Natural killer cell (primary cell): ENCODE measurements around the gene B3GNT5. TPM values are rescaled to one million over a fixed set of nuclear protein-coding genes. Genes with fewer than 3 reads are reported as not detected.

ENCODE experiments used
- ATAC-seq, 3 donors: fragments of 150-1000 bp in 2 of 3; fragments of 200-7000 bp in 1 of 3; cut with Tn5 transposase; 1 replicate in 1 of 3; 2 replicates in 2 of 3; pipeline ENCODE4 v1.10.0; 2021; ENCODE audit warnings: mild to moderate bottlenecking in 2 of 3, moderate library complexity in 2 of 3
- DNase-seq, 2 donors: peaks; one replicate each; pipeline versions ENCODE4 v3.0.0 to v3.0.0-alpha.2; 2013 to 2021; ENCODE audit warnings: mixed read lengths in 1 of 2
- H3K27ac ChIP-seq: one replicate; pipeline ENCODE4 v1.5.1; 2013; ENCODE audit warnings: mild to moderate bottlenecking, low read length
- H3K27me3 ChIP-seq: one replicate; pipeline ENCODE4 v1.6.1; 2013; ENCODE audit warnings: low read length; ENCODE audit not compliant: control insufficient read depth, insufficient read depth
- H3K36me3 ChIP-seq: one replicate; pipeline ENCODE4 v1.6.1; 2013; ENCODE audit warnings: low read length; ENCODE audit not compliant: control insufficient read depth, insufficient read depth
- H3K4me1 ChIP-seq: one replicate; pipeline ENCODE4 v1.6.1; 2013; ENCODE audit warnings: low read length; ENCODE audit not compliant: control insufficient read depth, insufficient read depth
- H3K4me3 ChIP-seq: one replicate; pipeline ENCODE4 v1.5.1; 2013; ENCODE audit warnings: low read length
- H3K9me3 ChIP-seq: one replicate; pipeline ENCODE4 v1.6.1; 2013; ENCODE audit warnings: low read length; ENCODE audit not compliant: control insufficient read depth, insufficient read depth
- H3K27ac Mint-ChIP-seq, 2 donors: one replicate each; pipeline ENCODE4 v1.8.0; 2022; ENCODE audit warnings: mild to moderate bottlenecking in 2 of 2, mixed read lengths in 2 of 2, moderate library complexity in 1 of 2
- H3K27me3 Mint-ChIP-seq, 2 donors: one replicate each; pipeline ENCODE4 v1.8.0; 2022; ENCODE audit warnings: low read depth in 2 of 2, mixed read lengths in 2 of 2
- H3K36me3 Mint-ChIP-seq: one replicate; pipeline ENCODE4 v1.8.0; 2022; ENCODE audit warnings: mixed read lengths
- H3K4me1 Mint-ChIP-seq, 2 donors: one replicate each; pipeline ENCODE4 v1.8.0; 2022; ENCODE audit warnings: mixed read lengths in 2 of 2
- H3K4me3 Mint-ChIP-seq: one replicate; pipeline ENCODE4 v1.8.0; 2022; ENCODE audit warnings: mild to moderate bottlenecking, moderate library complexity, mixed read lengths
- H3K9me3 Mint-ChIP-seq, 2 donors: one replicate each; pipeline ENCODE4 v1.8.0; 2022; ENCODE audit warnings: mixed read lengths in 2 of 2
- CTCF ChIP-seq: fragments of 200-600 bp; IDR thresholded peaks from one replicate; pipeline ENCODE4 v1.8.0; 2022; ENCODE audit warnings: antibody characterized with exemption
- WGBS: methylation state at CpG from one replicate; pipeline ENCODE4 v1.1.7; 2013; ENCODE audit warnings: missing lambda C conversion rate; ENCODE audit not compliant: insufficient coverage; 5-methylcytosine and 5-hydroxymethylcytosine counted together
- intact Hi-C: fragments of 100-400 bp; cut with micrococcal nuclease; formaldehyde crosslinking; loops from one replicate; pipeline ENCODE4 v1.14.2; 2022
- total RNA-seq, 4 donors: library from RNA; stranded (reverse); fragments of 120-200 nt in 1 of 4; gene quantifications; one replicate each; pipeline versions ENCODE4 v1.2.3 to v1.2.4, GENCODE V29; 2013 to 2022

The B3GNT5 gene
- total RNA-seq, 3 donors from 2014 or later (not counting 1 experiment from before 2014, with no cell fraction given) = 1.2 to 4.5 (median 3.4) TPM

DNA sequence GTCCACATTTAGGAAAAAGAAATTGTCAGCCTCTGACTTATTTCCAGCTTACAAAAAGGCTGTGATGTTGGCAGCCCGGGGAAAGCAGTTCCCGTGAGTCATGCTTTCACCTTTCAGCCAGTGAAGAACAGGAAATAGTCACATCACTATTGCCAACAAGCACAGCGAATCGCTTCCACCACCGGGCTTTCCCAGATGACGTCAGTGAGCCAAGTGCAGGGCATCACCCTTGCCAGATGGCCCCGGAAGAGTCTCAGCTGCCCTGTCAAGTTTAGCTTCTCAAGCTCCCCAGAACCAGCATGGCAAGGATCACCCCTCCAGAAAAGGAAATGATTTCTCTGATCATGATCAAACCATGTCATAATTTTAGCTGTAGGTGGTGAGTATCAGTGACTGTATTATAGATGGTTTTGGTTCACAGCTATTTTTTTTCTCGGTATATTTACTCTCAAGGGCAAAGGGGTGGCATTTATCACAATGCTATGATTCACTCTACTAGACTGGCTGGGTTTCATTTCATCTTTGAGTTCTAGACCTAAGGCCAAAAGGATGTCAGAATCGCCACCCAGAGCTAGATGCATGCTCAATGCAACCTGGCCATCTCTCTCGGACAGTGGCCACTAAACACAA is 32.9 kb downstream of the B3GNT5 start:
- H3K27me3 ChIP-seq = no peaks in the 10 kb centered on the region
- H3K36me3 Mint-ChIP-seq = no peaks in the 10 kb centered on the region
- intact Hi-C loops = loop anchor here (1.0 to 10.0 kb wide), 3 partner anchors 21 to 269 kb away; partner anchors contain the start of gene KLHL6
- H3K36me3 ChIP-seq = no peaks in the 10 kb centered on the region
- no peak for TF ChIP-seq CTCF
- no peak overlapping the region for H3K4me3 ChIP-seq
- no peaks in the 10 kb centered on the region for H3K9me3 Mint-ChIP-seq
- peaks cover 12% of the 10 kb centered on the region for H3K4me1 ChIP-seq
- peak; percentile 87 to 97 for DNase-seq
- H3K4me3 Mint-ChIP-seq = peak overlapping the region; percentile 80
- H3K9me3 ChIP-seq = no peaks in the 10 kb centered on the region
- no peaks in the 10 kb centered on the region for H3K27me3 Mint-ChIP-seq
- H3K27ac Mint-ChIP-seq = peak overlapping the region; percentile 97 to 98
- H3K27ac ChIP-seq = peak overlapping the region; percentile 90
- H3K4me1 Mint-ChIP-seq = peaks cover 22 to 24% of the 10 kb centered on the region in 2 donors
- peak; percentile 87 to 97 (median 93) for ATAC-seq
- 18% methylated on average over 10 of the region's 10 CpGs for WGBS

- no peaks in the 10 kb centered on the region for H3K36me3 ChIP-seq
- 93% methylated on average over 9 of the region's 9 CpGs for WGBS
- no peaks in the 10 kb centered on the region for H3K27me3 Mint-ChIP-seq
Measured at GRCh38 chr3:183287301-183287971, 34.4 kb downstream of the B3GNT5 start.

GRCh38 chr3:183288117-183288516 is 35.1 kb downstream of the B3GNT5 start:
- intact Hi-C loops = loop anchor here (10.0 kb wide), 1 partner anchor 267 kb away; the partner anchor contains the start of gene KLHL6

More at GRCh38 chr3:183287301-183287971, 34.4 kb downstream of the B3GNT5 start:
- intact Hi-C loops = loop anchor here (2.0 to 10.0 kb wide), 2 partner anchors 19 to 267 kb away; partner anchors contain the start of gene KLHL6
- Mint-ChIP-seq H3K9me3 (no peaks in the 10 kb centered on the region), H3K27ac (peak overlapping the region; percentile 97 to 98), H3K36me3 (no peaks in the 10 kb centered on the region), H3K4me1 (peaks cover 22 to 24% of the 10 kb centered on the region in 2 donors), H3K4me3 (no peak overlapping the region)
- Histone ChIP-seq H3K27ac (no peak overlapping the region), H3K4me1 (peaks cover 12% of the 10 kb centered on the region), H3K4me3 (no peak overlapping the region), H3K27me3 (no peaks in the 10 kb centered on the region), H3K9me3 (no peaks in the 10 kb centered on the region)
- peak in 1 of 2 donors; percentile 30 for DNase-seq
- TF ChIP-seq CTCF = no peak
- ATAC-seq = no peak

More at GRCh38 chr3:183288117-183288516, 35.1 kb downstream of the B3GNT5 start:
- Mint-ChIP-seq H3K9me3 (no peaks in the 10 kb centered on the region), H3K36me3 (no peaks in the 10 kb centered on the region), H3K27ac (peak overlapping the region; percentile 97 to 98), H3K4me1 (peaks cover 22 to 24% of the 10 kb centered on the region in 2 donors), H3K27me3 (no peaks in the 10 kb centered on the region), H3K4me3 (no peak overlapping the region)
- no peak for DNase-seq
- no peak for TF ChIP-seq CTCF
- WGBS = 80% methylated on average over 1 of the region's 2 CpGs
- Histone ChIP-seq H3K27ac (no peak overlapping the region), H3K4me1 (peaks cover 12% of the 10 kb centered on the region), H3K9me3 (no peaks in the 10 kb centered on the region), H3K36me3 (no peaks in the 10 kb centered on the region), H3K4me3 (no peak overlapping the region), H3K27me3 (no peaks in the 10 kb centered on the region)
- no peak for ATAC-seq
